IMR-90 (cell line): ENCODE measurements around the gene STAB1. TPM values are rescaled to one million over a fixed set of nuclear protein-coding genes. Genes with fewer than 3 reads are reported as not detected.

Experiments
- ATAC-seq: fragments of 200-7000 bp; cut with Tn5 transposase; 2 replicates; pipeline ENCODE4 v1.9.1; 2020; ENCODE audit warnings: low read depth, mild to moderate bottlenecking, moderate library complexity
- BruUV-seq: library from RNA; stranded (reverse); fragments of 400-500 nt; replicated peaks from 2 replicates; lab custom pipeline; 2021; lab: Mats Ljungman, UMichigan
- CTCF ChIA-PET: fragments of 300-600 bp; formaldehyde crosslinking; extraction: SDS; loops from one replicate; lab custom pipeline; 2021; ENCODE audit warnings: antibody characterized with exemption; lab: Yijun Ruan, JAX
- POLR2A ChIA-PET: fragments of 300-600 bp; sonication (Branson Sonifier 250); formaldehyde crosslinking; loops from one replicate; lab custom pipeline; 2022; ENCODE audit warnings: antibody characterized with exemption; ENCODE audit not compliant: unreplicated experiment; lab: Charles Lee
- DNase-seq: peaks from one replicate; pipeline ENCODE4 v3.0.0; 2013
- H2AFZ ChIP-seq: replicated peaks from 2 replicates; pipeline ENCODE3; 2013; ENCODE audit warnings: low read length, mild to moderate bottlenecking; ENCODE audit not compliant: poor library complexity
- H2AK5ac ChIP-seq: 2 replicates; pipeline ENCODE4 v1.6.1; 2013; ENCODE audit warnings: low read depth, low read length, inconsistent platforms
- H2AK9ac ChIP-seq: replicated peaks from 2 replicates; pipeline ENCODE3; 2013; ENCODE audit warnings: mild to moderate bottlenecking, low read depth, low read length, moderate library complexity; ENCODE audit not compliant: poor library complexity
- H2BK120ac ChIP-seq: 2 replicates; pipeline ENCODE4 v1.6.1; 2013; ENCODE audit warnings: low read depth, low read length, inconsistent platforms
- H2BK15ac ChIP-seq: 3 replicates; pipeline ENCODE4 v1.6.1; 2013; ENCODE audit warnings: low read depth, low read length, inconsistent platforms
- H2BK20ac ChIP-seq: 2 replicates; pipeline ENCODE4 v1.6.1; 2013; ENCODE audit warnings: low read depth, mild to moderate bottlenecking, inconsistent platforms, low read length, moderate library complexity
- H2BK5ac ChIP-seq: 2 replicates; pipeline ENCODE4 v1.6.1; 2013; ENCODE audit warnings: mild to moderate bottlenecking, low read depth, low read length, inconsistent platforms; ENCODE audit not compliant: poor library complexity, severe bottlenecking
- H3K14ac ChIP-seq: replicated peaks from 2 replicates; pipeline ENCODE4 v1.6.1; 2013; ENCODE audit warnings: low read depth, low read length, inconsistent platforms
- H3K18ac ChIP-seq: 2 replicates; pipeline ENCODE4 v1.6.1; 2013; ENCODE audit warnings: low read depth, low read length, control low read depth
- H3K23ac ChIP-seq: 2 replicates; pipeline ENCODE4 v1.6.1; 2013; ENCODE audit warnings: low read depth, low read length, inconsistent platforms
- H3K27ac ChIP-seq: 2 replicates; pipeline ENCODE4 v1.5.1; 2013; ENCODE audit warnings: mild to moderate bottlenecking, control low read depth, low read length; ENCODE audit not compliant: insufficient read depth
- H3K27me3 ChIP-seq: 2 replicates; pipeline ENCODE4 v1.6.1; 2013; ENCODE audit warnings: low read length; ENCODE audit not compliant: control insufficient read depth, insufficient read depth
- H3K36me3 ChIP-seq: 2 replicates; pipeline ENCODE4 v1.6.1; 2013; ENCODE audit warnings: low read length, mixed read lengths; ENCODE audit not compliant: control insufficient read depth, insufficient read depth
- H3K4ac ChIP-seq: 2 replicates; pipeline ENCODE4 v1.6.1; 2013; ENCODE audit warnings: low read depth, low read length, inconsistent platforms
- H3K4me1 ChIP-seq: 2 replicates; pipeline ENCODE4 v1.6.1; 2013; ENCODE audit warnings: low read length, mixed read lengths; ENCODE audit not compliant: control insufficient read depth, insufficient read depth
- H3K4me2 ChIP-seq: 2 replicates; pipeline ENCODE4 v1.6.1; 2013; ENCODE audit warnings: low read depth, mild to moderate bottlenecking, control low read depth, low read length, moderate library complexity
- H3K4me3 ChIP-seq: 2 replicates; pipeline ENCODE4 v1.5.1; 2013; ENCODE audit warnings: low read depth, mild to moderate bottlenecking, control low read depth, low read length, moderate library complexity; ENCODE audit not compliant: insufficient read depth
- H3K56ac ChIP-seq: 2 replicates; pipeline ENCODE4 v1.6.1; 2013; ENCODE audit warnings: low read length, inconsistent platforms; ENCODE audit not compliant: insufficient read depth; ENCODE audit errors: extremely low read depth
- H3K79me1 ChIP-seq, 2 experiments: 2 replicates each; pipeline ENCODE4 v1.6.1; 2013; ENCODE audit warnings: low read length in 2 of 2, inconsistent platforms in 1 of 2, low read depth in 1 of 2
- H3K9ac ChIP-seq: 2 replicates; pipeline ENCODE4 v1.6.1; 2013; ENCODE audit warnings: low read depth, low read length, control low read depth
- H3K9me1 ChIP-seq: 2 replicates; pipeline ENCODE4 v1.6.1; 2013; ENCODE audit warnings: low read length, inconsistent platforms; ENCODE audit not compliant: insufficient read depth
- H3K9me3 ChIP-seq: 2 replicates; pipeline ENCODE4 v1.6.1; 2013; ENCODE audit warnings: low read length; ENCODE audit not compliant: control insufficient read depth, insufficient read depth
- H4K20me1 ChIP-seq: 2 replicates; pipeline ENCODE4 v1.6.1; 2013; ENCODE audit warnings: low read length, inconsistent platforms; ENCODE audit not compliant: insufficient read depth
- H4K5ac ChIP-seq: 2 replicates; pipeline ENCODE4 v1.6.1; 2013; ENCODE audit warnings: mild to moderate bottlenecking, low read depth, low read length, control low read depth
- H4K8ac ChIP-seq, 2 experiments: 2 replicates each; pipeline ENCODE4 v1.6.1; 2013; ENCODE audit warnings: low read depth in 2 of 2, low read length in 2 of 2, control low read depth in 1 of 2, inconsistent platforms in 1 of 2
- H4K91ac ChIP-seq: 2 replicates; pipeline ENCODE4 v1.6.1; 2013; ENCODE audit warnings: low read depth, low read length, inconsistent platforms; ENCODE audit not compliant: insufficient read depth
- BHLHE40 ChIP-seq: fragments of 150-350 bp; IDR thresholded peaks from 2 replicates; pipeline ENCODE4 v1.6.1; 2016; ENCODE audit warnings: mild to moderate bottlenecking, low read depth, low read length
- CHD1 ChIP-seq: IDR thresholded peaks from 2 replicates; pipeline ENCODE4 v1.6.1; 2012; ENCODE audit warnings: low read depth, low read length, improper control_type of control experiment
- FOS ChIP-seq: fragments of 150-350 bp; IDR thresholded peaks from 2 replicates; pipeline ENCODE4 v1.6.1; 2016; ENCODE audit warnings: low read depth, low read length
- MAFK ChIP-seq: IDR thresholded peaks from 2 replicates; pipeline ENCODE4 v1.6.1; 2012; ENCODE audit warnings: low read depth, low read length, improper control_type of control experiment
- MXI1 ChIP-seq: IDR thresholded peaks from 2 replicates; pipeline ENCODE4 v1.6.1; 2012; ENCODE audit warnings: low read depth, mild to moderate bottlenecking, low read length, moderate library complexity, borderline replicate concordance
- NFE2L2 ChIP-seq: fragments of 150-350 bp; IDR thresholded peaks from 2 replicates; pipeline ENCODE4 v1.6.1; 2016; ENCODE audit warnings: low read depth, mild to moderate bottlenecking, low read length
- POLR2A ChIP-seq: IDR thresholded peaks from 2 replicates; pipeline ENCODE4 v1.6.1; 2012; ENCODE audit warnings: mild to moderate bottlenecking, low read depth, low read length
- RAD21 ChIP-seq: IDR thresholded peaks from 2 replicates; pipeline ENCODE4 v1.6.1; 2012; ENCODE audit warnings: low read length, improper control_type of control experiment
- RFX5 ChIP-seq: IDR thresholded peaks from 2 replicates; pipeline ENCODE4 v1.8.0; 2012; ENCODE audit warnings: low read depth, mild to moderate bottlenecking, low read length, moderate library complexity
- SMC3 ChIP-seq: fragments of 150-350 bp; IDR thresholded peaks from 2 replicates; pipeline ENCODE4 v1.6.1; 2016; ENCODE audit warnings: low read depth, mild to moderate bottlenecking, antibody characterized with exemption, low read length, moderate library complexity
- USF2 ChIP-seq: fragments of 150-350 bp; IDR thresholded peaks from 2 replicates; pipeline ENCODE4 v1.6.1; 2017; ENCODE audit warnings: mild to moderate bottlenecking, antibody characterized with exemption, low read length, low read depth
- WGBS, 2 experiments: methylation state at CpG; one replicate each; pipeline versions ENCODE4 v1.1.5 to v1.1.7; 2013; ENCODE audit warnings: missing lambda C conversion rate in 2 of 2; ENCODE audit not compliant: insufficient read length in 1 of 2; ENCODE audit errors: extremely low coverage in 2 of 2; 5-methylcytosine and 5-hydroxymethylcytosine counted together
- dilution Hi-C: fragments of 300-500 bp; cut with HindIII; formaldehyde crosslinking; loops from one replicate; pipeline ENCODE4 v1.14.3; 2018; ENCODE audit warnings: low sequenced_read_pairs; ENCODE audit not compliant: unreplicated experiment
- in situ Hi-C: fragments of 300-500 bp; cut with MboI; formaldehyde crosslinking; loops from 3 replicates; pipeline ENCODE4 v1.14.3; 2019; ENCODE audit warnings: low sequenced_read_pairs, inconsistent platforms, mixed read lengths
- intact Hi-C: fragments of 100-400 bp; cut with micrococcal nuclease; formaldehyde crosslinking; loops from 2 replicates; pipeline ENCODE4 v1.10.0; 2022
- polyA plus RNA-seq, 3 experiments: library from polyadenylated mRNA; depleted of rRNA; stranded (reverse); fragments of >200 nt; gene quantifications; 2 replicates each; pipeline ENCODE4 v1.2.3, GENCODE V29; 2012; ENCODE audit warnings: low replicate concordance in 1 of 3
- total RNA-seq: library from RNA; depleted of rRNA; stranded (reverse); fragments of >200 nt; gene quantifications from 2 replicates; pipeline ENCODE4 v1.2.3, GENCODE V29; 2012
- TF ChIP-seq, protein P1 (sequence below): fragments of 150-350 bp; IDR thresholded peaks from 2 replicates; pipeline ENCODE4 v1.6.1; 2016; ENCODE audit warnings: low read depth, mild to moderate bottlenecking, low read length, moderate library complexity, borderline replicate concordance
- TF ChIP-seq, protein P2 (sequence below): conservative IDR thresholded peaks from 2 replicates; pipeline ENCODE4 v1.5.1; 2012; ENCODE audit warnings: mild to moderate bottlenecking, low read depth, low read length, improper control_type of control experiment

STAB1 gene
- total and polyA plus RNA-seq, 2 of the 4 experiments (the other 2 are of a cell fraction): not detected

GRCh38 chr3:52453496-52454249 lies 41.5 kb upstream of the STAB1 start, which contains the start of gene TNNC1:
Gene TNNC1 (minus strand): TSS chr3:52454041. CDS start chr3:52454015, 26 bp downstream.
- Histone ChIP-seq H3K23ac (peak within 1 kb of the TSS; percentile 87; the same call in 1 of the 2 replicates), H2BK15ac (peak within 1 kb of the TSS; percentile 88; the same call in 2 of the 3 replicates), H2BK120ac (peak within 1 kb of the TSS; percentile 92), H4K20me1 (peaks cover 14% of the 10 kb centered on the region), H3K27ac (no peak within 1 kb of the TSS), H3K4me2 (no peak within 1 kb of the TSS), H4K8ac (peak within 1 kb of the TSS; percentile 100), H3K4ac (peak within 1 kb of the TSS; percentile 97), H3K27me3 (no peaks in the 10 kb centered on the region), H3K56ac (0 out of 2 replicates have a peak within 1 kb of the TSS, but pooled peaks have one; percentile 80), H2BK20ac (peak within 1 kb of the TSS; percentile 77), H3K9ac (no peak within 1 kb of the TSS), H2BK5ac (peak within 1 kb of the TSS; percentile 68), H3K4me3 (no peak within 1 kb of the TSS), H3K9me1 (peaks cover 20% of the 10 kb centered on the region), H3K18ac (peak within 1 kb of the TSS; percentile 66), H3K9me3 (no peaks in the 10 kb centered on the region), H4K91ac (peak within 1 kb of the TSS; percentile 93), H3K36me3 (peaks cover 11% of the 10 kb centered on the region), H4K5ac (peak within 1 kb of the TSS; percentile 76), H2AFZ (peak within 1 kb of the TSS; percentile 96), H3K79me1 (peaks cover 23 to 33% of the 10 kb centered on the region in 2 experiments), H3K4me1 (peaks cover 15% of the 10 kb centered on the region), H2AK9ac (peak within 1 kb of the TSS; percentile 94), H3K14ac (peak within 1 kb of the TSS; percentile 95), H2AK5ac (peak within 1 kb of the TSS; percentile 99)
- DNase-seq (no peak), ATAC-seq (no peak)
- intact Hi-C loops (no loop called here), in situ Hi-C loops (no loop called here), dilution Hi-C loops (no loop called here)
- TF ChIP-seq USF2 (no peak), BHLHE40 (no peak), SMC3 (no peak), MAFK (no peak), CHD1 (no peak), NFE2L2 (no peak), FOS (no peak), MXI1 (no peak), RFX5 (no peak), POLR2A (no peak), RAD21 (no peak)
- TF ChIP-seq, protein P1, sequence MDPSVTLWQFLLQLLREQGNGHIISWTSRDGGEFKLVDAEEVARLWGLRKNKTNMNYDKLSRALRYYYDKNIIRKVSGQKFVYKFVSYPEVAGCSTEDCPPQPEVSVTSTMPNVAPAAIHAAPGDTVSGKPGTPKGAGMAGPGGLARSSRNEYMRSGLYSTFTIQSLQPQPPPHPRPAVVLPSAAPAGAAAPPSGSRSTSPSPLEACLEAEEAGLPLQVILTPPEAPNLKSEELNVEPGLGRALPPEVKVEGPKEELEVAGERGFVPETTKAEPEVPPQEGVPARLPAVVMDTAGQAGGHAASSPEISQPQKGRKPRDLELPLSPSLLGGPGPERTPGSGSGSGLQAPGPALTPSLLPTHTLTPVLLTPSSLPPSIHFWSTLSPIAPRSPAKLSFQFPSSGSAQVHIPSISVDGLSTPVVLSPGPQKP: no peak
- TF ChIP-seq, protein P2, sequence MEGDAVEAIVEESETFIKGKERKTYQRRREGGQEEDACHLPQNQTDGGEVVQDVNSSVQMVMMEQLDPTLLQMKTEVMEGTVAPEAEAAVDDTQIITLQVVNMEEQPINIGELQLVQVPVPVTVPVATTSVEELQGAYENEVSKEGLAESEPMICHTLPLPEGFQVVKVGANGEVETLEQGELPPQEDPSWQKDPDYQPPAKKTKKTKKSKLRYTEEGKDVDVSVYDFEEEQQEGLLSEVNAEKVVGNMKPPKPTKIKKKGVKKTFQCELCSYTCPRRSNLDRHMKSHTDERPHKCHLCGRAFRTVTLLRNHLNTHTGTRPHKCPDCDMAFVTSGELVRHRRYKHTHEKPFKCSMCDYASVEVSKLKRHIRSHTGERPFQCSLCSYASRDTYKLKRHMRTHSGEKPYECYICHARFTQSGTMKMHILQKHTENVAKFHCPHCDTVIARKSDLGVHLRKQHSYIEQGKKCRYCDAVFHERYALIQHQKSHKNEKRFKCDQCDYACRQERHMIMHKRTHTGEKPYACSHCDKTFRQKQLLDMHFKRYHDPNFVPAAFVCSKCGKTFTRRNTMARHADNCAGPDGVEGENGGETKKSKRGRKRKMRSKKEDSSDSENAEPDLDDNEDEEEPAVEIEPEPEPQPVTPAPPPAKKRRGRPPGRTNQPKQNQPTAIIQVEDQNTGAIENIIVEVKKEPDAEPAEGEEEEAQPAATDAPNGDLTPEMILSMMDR: no peak
- WGBS, 2 experiments: 69% methylated on average over 5 of the region's 16 CpGs; no CpG with 5 or more reads in 1 of the 2 experiments
- ChIA-PET POLR2A (no interaction called here), CTCF (interaction anchor here (0.8 kb wide), 1 partner anchor 26 kb away, joined by 3 read pairs; no protein-coding TSS in a partner anchor)
- BruUV-seq: no TSS peak
